ENCODE measurements around the gene MDC1.
A peak's percentile ranks its signal among the peaks of the same experiment; 100 is the strongest.

GRCh38 chr6:30747300-30747687, 30.2 kb upstream of the MDC1 start:
- TF ChIP-seq POLR2AphosphoS5 (IDR thresholded peaks at IDR 0.05; ENCODE audit: insufficient read depth, low read depth, low read length) (peak; percentile 32), POLR2A (IDR thresholded peaks at IDR 0.05; ENCODE audit: low read depth, low read length) (no peak), JUN (IDR thresholded peaks at IDR 0.05; ENCODE audit: borderline replicate concordance, insufficient read depth, insufficient read length, low read depth) (peak; percentile 47), EZH2 (IDR thresholded peaks at IDR 0.05; ENCODE audit: borderline replicate concordance, low read depth, low read length, severe bottlenecking) (no peak), FOS (IDR thresholded peaks at IDR 0.05; ENCODE audit: borderline replicate concordance, insufficient read depth, low read length) (peak; percentile 67), MYC (IDR thresholded peaks at IDR 0.05; ENCODE audit: low read depth, low read length) (no peak), GATA2 (IDR thresholded peaks at IDR 0.05; ENCODE audit: insufficient read depth, insufficient read length, low read depth, low read length) (peak; percentile 33)
- TF ChIP-seq, protein P1, sequence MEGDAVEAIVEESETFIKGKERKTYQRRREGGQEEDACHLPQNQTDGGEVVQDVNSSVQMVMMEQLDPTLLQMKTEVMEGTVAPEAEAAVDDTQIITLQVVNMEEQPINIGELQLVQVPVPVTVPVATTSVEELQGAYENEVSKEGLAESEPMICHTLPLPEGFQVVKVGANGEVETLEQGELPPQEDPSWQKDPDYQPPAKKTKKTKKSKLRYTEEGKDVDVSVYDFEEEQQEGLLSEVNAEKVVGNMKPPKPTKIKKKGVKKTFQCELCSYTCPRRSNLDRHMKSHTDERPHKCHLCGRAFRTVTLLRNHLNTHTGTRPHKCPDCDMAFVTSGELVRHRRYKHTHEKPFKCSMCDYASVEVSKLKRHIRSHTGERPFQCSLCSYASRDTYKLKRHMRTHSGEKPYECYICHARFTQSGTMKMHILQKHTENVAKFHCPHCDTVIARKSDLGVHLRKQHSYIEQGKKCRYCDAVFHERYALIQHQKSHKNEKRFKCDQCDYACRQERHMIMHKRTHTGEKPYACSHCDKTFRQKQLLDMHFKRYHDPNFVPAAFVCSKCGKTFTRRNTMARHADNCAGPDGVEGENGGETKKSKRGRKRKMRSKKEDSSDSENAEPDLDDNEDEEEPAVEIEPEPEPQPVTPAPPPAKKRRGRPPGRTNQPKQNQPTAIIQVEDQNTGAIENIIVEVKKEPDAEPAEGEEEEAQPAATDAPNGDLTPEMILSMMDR (IDR thresholded peaks at IDR 0.05; ENCODE audit: extremely low read depth in 1 of 2, insufficient read depth in 1 of 2, low read depth in 1 of 2, low read length in 2 of 2), result no peak
- TF ChIP-seq, protein P2, sequence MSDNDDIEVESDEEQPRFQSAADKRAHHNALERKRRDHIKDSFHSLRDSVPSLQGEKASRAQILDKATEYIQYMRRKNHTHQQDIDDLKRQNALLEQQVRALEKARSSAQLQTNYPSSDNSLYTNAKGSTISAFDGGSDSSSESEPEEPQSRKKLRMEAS (IDR thresholded peaks at IDR 0.05; ENCODE audit: insufficient read depth, insufficient read length), result no peak

Data from endothelial cell of umbilical vein (primary cell).